ENCODE results near the gene NDUFB8. TPM values are rescaled to one million over a fixed set of nuclear protein-coding genes. Genes with fewer than 3 reads are reported as not detected.

The NDUFB8 gene
- 199 and 220 TPM in 2 replicates for total RNA-seq (2013; cell fraction: nucleolus; rRNA removed)
- total RNA-seq (2014; rRNA removed) (344 and 365 TPM in 2 replicates), total RNA-seq (2014; rRNA removed; fragmentation: Illumina TruSeq; extraction: Trizol) (230 and 249 TPM in 2 replicates), total RNA-seq (2021) (203 and 211 TPM in 2 replicates), polyA plus RNA-seq (2011; rRNA removed) (214 and 287 TPM in 2 replicates), polyA plus RNA-seq (2014; fragmentation: Illumina TruSeq; extraction: Trizol) (169 and 180 TPM in 2 replicates), polyA plus RNA-seq (2014; fragmentation: Nextera tagmentation; extraction: Ambion mirVana) (100 to 1,000 TPM; 475 to 572 TPM), polyA plus RNA-seq (2014; rRNA removed) (421 and 443 TPM in 2 replicates), polyA plus RNA-seq (2016; fragmentation: Nextera tagmentation; extraction: Ambion mirVana) (100 to 1,000 TPM; 500 to 536 TPM), polyA minus RNA-seq (2011; rRNA and poly(A)+ RNA removed) (192 and 275 TPM in 2 replicates), Bru-seq, nascent RNA (percentile 94 among the genes with signal in this experiment), BruChase-seq, experiment 1, labeled RNA remaining after a 6-hour chase (percentile 98 among the genes with signal in this experiment), BruChase-seq, experiment 2, labeled RNA remaining after a 2-hour chase (percentile 96 among the genes with signal in this experiment)
- 158 TPM for polyA plus RNA-seq (2011; ENCODE audit: low read depth)
- 488 and 543 TPM in 2 replicates for polyA plus RNA-seq (2011; cell fraction: cytosol; rRNA removed)
- 213 and 224 TPM in 2 replicates for polyA plus RNA-seq (2011; cell fraction: nucleus; rRNA removed)
- polyA plus RNA-seq (2012) = 197 and 205 TPM in 2 replicates
- polyA minus RNA-seq (2011; cell fraction: cytosol; rRNA and poly(A)+ RNA removed) = 39.2 and 52.5 TPM in 2 replicates
- polyA minus RNA-seq (2011; cell fraction: nucleus; rRNA and poly(A)+ RNA removed) = 64.2 and 80.5 TPM in 2 replicates
- long read RNA-seq, experiment 1, transcript NDUFB8-203 (5 exons, 713 nt) = minor isoform, 5 of 170 reads
- long read RNA-seq, experiment 1, transcript NDUFB8-201 (5 exons, 671 nt) = major isoform, 160 of 170 reads
- long read RNA-seq, experiment 1, partial matches to known transcripts = 0 of 170 reads
- long read RNA-seq, experiment 1, other reads (novel, unspliced or antisense) = 5 of 170 reads
- long read RNA-seq, experiment 2, transcript NDUFB8-203 (5 exons, 713 nt) = minor isoform, 9 of 375 reads
- long read RNA-seq, experiment 2, transcript NDUFB8-205 (4 exons, 829 nt) = minor isoform, 13 of 375 reads
- long read RNA-seq, experiment 2, transcript NDUFB8-201 (5 exons, 671 nt) = major isoform, 330 of 375 reads
- long read RNA-seq, experiment 2, partial matches to known transcripts = 11 of 375 reads
- long read RNA-seq, experiment 2, other reads (novel, unspliced or antisense) = 5 of 375 reads

DNA sequence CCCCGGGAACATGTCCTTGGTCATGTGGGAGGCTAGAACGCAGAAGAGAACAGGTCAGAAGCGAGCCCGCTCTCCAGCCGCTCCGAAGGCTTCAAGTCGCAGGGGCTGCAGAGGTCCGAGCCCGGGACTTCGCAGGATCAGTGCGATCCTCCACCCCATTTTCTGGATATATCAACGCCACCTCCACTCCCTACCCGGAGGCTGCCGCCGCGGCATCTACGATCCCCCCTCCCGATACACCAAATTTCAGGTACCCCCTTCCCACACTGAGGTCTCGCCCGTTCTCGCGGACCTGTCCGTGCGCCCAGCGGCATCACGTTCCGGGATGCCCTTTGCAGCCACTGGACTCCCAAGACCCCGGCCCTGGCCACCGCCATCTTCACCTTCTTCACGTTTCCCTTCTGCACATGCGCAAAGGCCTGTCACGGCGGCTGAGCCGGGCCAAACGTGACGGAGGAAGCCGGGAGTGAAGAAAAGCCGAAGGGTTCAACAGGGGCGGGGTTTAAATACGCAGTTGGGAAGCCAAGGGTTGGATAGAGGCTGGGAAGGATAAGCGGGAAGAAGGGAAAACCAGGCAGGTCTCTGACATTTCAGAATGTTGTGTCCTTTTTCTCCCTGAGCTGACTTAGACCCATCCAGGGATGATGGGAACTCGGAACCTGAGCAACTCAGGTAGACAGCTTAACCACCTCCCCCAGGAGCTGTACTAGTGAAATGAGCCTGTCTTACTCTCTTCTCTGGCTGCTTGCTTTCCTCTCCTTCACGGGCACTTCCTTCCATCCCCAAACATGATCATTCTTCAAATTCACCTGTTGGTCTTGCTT lies at the start of gene NDUFB8:
Gene NDUFB8 (minus strand): TSS at position 397 of the 824 bp plus-strand sequence. CDS start 20 bp downstream, at position 377.
- H4K20me1 ChIP-seq (ENCODE audit: control insufficient read depth, insufficient read depth) = no peaks in the 10 kb centered on the region
- peak within 1 kb of the TSS; percentile 95 for H3K4me3 ChIP-seq
- FAIRE-seq = peak; percentile 86
- H3K9ac ChIP-seq (ENCODE audit: control insufficient read depth, insufficient read depth, low read length) = peak within 1 kb of the TSS; percentile 98
- H3K36me3 ChIP-seq (ENCODE audit: control insufficient read depth in 2 of 2, insufficient read depth in 2 of 2, low read length in 1 of 2) = peaks cover 3 to 19% of the 10 kb centered on the region in 2 experiments; a peak in 3 of 4 replicates
- WGBS (ENCODE audit: insufficient coverage, insufficient replicate concordance, low lambda C conversion rate, missing lambda C conversion rate) = 1% methylated on average over 38 of the region's 43 CpGs
- H3K4me1 ChIP-seq (ENCODE audit: control insufficient read depth, insufficient read depth, low read length) = peaks cover 3% of the 10 kb centered on the region; the same call in 1 of the 2 replicates
- no TSS peak for BruUV-seq (replicated peaks)
- peak within 1 kb of the TSS; percentile 87 for H3K4me2 ChIP-seq (ENCODE audit: control insufficient read depth, insufficient read depth)
- CTCF ChIA-PET = interaction anchor here (1.5 to 2.2 kb wide), 3 partner anchors 11 to 184 kb away, joined by 3 to 12 read pairs (median 4); no protein-coding TSS in a partner anchor
- SMC1A ChIA-PET (ENCODE audit: uncharacterized antibody, unreplicated experiment) = interaction anchor here (0.6 to 1.3 kb wide), 4 partner anchors 11 to 250 kb away, joined by 3 read pairs; no protein-coding TSS in a partner anchor
- no peaks in the 10 kb centered on the region; the same call in 2 of the 3 replicates for H3K9me3 ChIP-seq (replicated peaks; ENCODE audit: control insufficient read depth, insufficient read depth, low read length)
- no peaks in the 10 kb centered on the region for H3K27me3 ChIP-seq (replicated peaks in 1 of 2; ENCODE audit: control insufficient read depth in 2 of 2, insufficient read depth in 2 of 2, low read length in 1 of 2)
- H2AFZ ChIP-seq (ENCODE audit: control insufficient read depth, low read depth, low read length) = peak within 1 kb of the TSS; percentile 98
- in situ Hi-C loops (cut with MboI) (no loop called here), intact Hi-C loops (cut with micrococcal nuclease; ENCODE audit: unreplicated experiment) (no loop called here)
- H3K79me2 ChIP-seq (ENCODE audit: control insufficient read depth, insufficient read depth, low read length) = peaks cover 35% of the 10 kb centered on the region
- RAD21 ChIA-PET (ENCODE audit: unreplicated experiment) = interaction anchor here (0.7 to 1.1 kb wide), 3 partner anchors 12 to 183 kb away, joined by 3 to 4 read pairs (median 3); partner anchors contain the start of gene SCD
- H3K27ac ChIP-seq (ENCODE audit: control insufficient read depth, insufficient read depth) = peak within 1 kb of the TSS; percentile 91
- peak; percentile 53 for DNase-seq (ENCODE audit: low read depth, low spot score)
- POLR2A ChIA-PET = no interaction called here
- ATAC-seq = peak; percentile 84
- TF ChIP-seq DPF2 (IDR thresholded peaks at IDR 0.05) (0 out of 2 replicates have a peak, but pooled peaks have one; percentile 17), ZNF24 (IDR thresholded peaks at IDR 0.05) (peak; percentile 70), RBBP5 (conservative IDR thresholded peaks at IDR 0.05) (no peak), SMARCA5 (IDR thresholded peaks at IDR 0.05) (no peak), TAF1 (IDR thresholded peaks at IDR 0.05; ENCODE audit: borderline replicate concordance, low read depth, low read length) (peak; percentile 85; the same call in 1 of the 2 replicates), ATF7 (IDR thresholded peaks at IDR 0.05; ENCODE audit: low read depth) (peak; percentile 75), CBX3 (IDR thresholded peaks at IDR 0.05; ENCODE audit: borderline replicate concordance, low read depth) (no peak), FOXK2 (IDR thresholded peaks at IDR 0.05) (peak; percentile 52; the same call in 1 of the 2 replicates), BHLHE40 (IDR thresholded peaks at IDR 0.05; ENCODE audit: borderline replicate concordance in 1 of 2, low read depth in 2 of 2, low read length in 1 of 2) (peak; percentile 87 to 90), FOXM1 (IDR thresholded peaks at IDR 0.05; ENCODE audit: low read depth, low read length) (no peak), LARP7 (IDR thresholded peaks at IDR 0.05) (no peak), NBN (IDR thresholded peaks at IDR 0.05) (peak; percentile 64), SMAD5 (IDR thresholded peaks at IDR 0.05; ENCODE audit: low read depth) (peak; percentile 46; the same call in 1 of the 2 replicates), IKZF2 (IDR thresholded peaks at IDR 0.05) (peak; percentile 48 to 60; a peak in 2 of 4 replicates), POLR2AphosphoS5 (IDR thresholded peaks at IDR 0.05; ENCODE audit: low read length) (peak; percentile 83)
- TF ChIP-seq, protein P1, sequence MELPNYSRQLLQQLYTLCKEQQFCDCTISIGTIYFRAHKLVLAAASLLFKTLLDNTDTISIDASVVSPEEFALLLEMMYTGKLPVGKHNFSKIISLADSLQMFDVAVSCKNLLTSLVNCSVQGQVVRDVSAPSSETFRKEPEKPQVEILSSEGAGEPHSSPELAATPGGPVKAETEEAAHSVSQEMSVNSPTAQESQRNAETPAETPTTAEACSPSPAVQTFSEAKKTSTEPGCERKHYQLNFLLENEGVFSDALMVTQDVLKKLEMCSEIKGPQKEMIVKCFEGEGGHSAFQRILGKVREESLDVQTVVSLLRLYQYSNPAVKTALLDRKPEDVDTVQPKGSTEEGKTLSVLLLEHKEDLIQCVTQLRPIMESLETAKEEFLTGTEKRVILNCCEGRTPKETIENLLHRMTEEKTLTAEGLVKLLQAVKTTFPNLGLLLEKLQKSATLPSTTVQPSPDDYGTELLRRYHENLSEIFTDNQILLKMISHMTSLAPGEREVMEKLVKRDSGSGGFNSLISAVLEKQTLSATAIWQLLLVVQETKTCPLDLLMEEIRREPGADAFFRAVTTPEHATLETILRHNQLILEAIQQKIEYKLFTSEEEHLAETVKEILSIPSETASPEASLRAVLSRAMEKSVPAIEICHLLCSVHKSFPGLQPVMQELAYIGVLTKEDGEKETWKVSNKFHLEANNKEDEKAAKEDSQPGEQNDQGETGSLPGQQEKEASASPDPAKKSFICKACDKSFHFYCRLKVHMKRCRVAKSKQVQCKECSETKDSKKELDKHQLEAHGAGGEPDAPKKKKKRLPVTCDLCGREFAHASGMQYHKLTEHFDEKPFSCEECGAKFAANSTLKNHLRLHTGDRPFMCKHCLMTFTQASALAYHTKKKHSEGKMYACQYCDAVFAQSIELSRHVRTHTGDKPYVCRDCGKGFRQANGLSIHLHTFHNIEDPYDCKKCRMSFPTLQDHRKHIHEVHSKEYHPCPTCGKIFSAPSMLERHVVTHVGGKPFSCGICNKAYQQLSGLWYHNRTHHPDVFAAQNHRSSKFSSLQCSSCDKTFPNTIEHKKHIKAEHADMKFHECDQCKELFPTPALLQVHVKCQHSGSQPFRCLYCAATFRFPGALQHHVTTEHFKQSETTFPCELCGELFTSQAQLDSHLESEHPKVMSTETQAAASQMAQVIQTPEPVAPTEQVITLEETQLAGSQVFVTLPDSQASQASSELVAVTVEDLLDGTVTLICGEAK (IDR thresholded peaks at IDR 0.05; ENCODE audit: borderline replicate concordance) = no peak

Data from GM12878 (cell line).